H1 (cell line): Measurements from ENCODE around the gene C6orf52. TPM values are rescaled to one million over a fixed set of nuclear protein-coding genes. Genes with fewer than 3 reads are reported as not detected.
A peak's percentile ranks its signal among the peaks of the same experiment; 100 is the strongest.

ENCODE experiments used
- CTCF ChIA-PET: fragments of 300-600 bp; sonication (Branson Sonifier 250); formaldehyde crosslinking; loops from one replicate; lab custom pipeline; 2021; ENCODE audit not compliant: partially characterized antibody; lab: Charles Lee
- POLR2A ChIA-PET: fragments of 300-600 bp; sonication (Branson Sonifier 250); formaldehyde crosslinking; loops from one replicate; lab custom pipeline; 2021; ENCODE audit warnings: inconsistent platforms; ENCODE audit not compliant: partially characterized antibody; lab: Charles Lee
- DNase-seq, 2 experiments: peaks; one replicate each; pipeline versions ENCODE4 v3.0.0 to v3.0.0-alpha.2; 2010 to 2022; ENCODE audit warnings: low spot score in 2 of 2, low read depth in 1 of 2, mixed read lengths in 1 of 2
- FAIRE-seq: peaks from 2 replicates; lab custom pipeline; 2011; peaks lifted over from hg19 to GRCh38; lab: Jason Lieb, UNC
- H2AFZ ChIP-seq: 2 replicates; pipeline ENCODE4 v1.8.1; 2012; ENCODE audit warnings: low read length, inconsistent platforms
- H2AK5ac ChIP-seq: 2 replicates; pipeline ENCODE4 v1.6.1; 2013; ENCODE audit warnings: low read depth, low read length
- H2BK120ac ChIP-seq: replicated peaks from 2 replicates; pipeline ENCODE3; 2013; ENCODE audit warnings: low read depth, low read length, inconsistent platforms
- H2BK12ac ChIP-seq: 2 replicates; pipeline ENCODE4 v1.6.1; 2013; ENCODE audit warnings: low read depth, low read length
- H2BK15ac ChIP-seq: 2 replicates; pipeline ENCODE4 v1.6.1; 2013; ENCODE audit warnings: low read length
- H2BK20ac ChIP-seq: 2 replicates; pipeline ENCODE4 v1.6.1; 2013; ENCODE audit warnings: low read length
- H2BK5ac ChIP-seq: 2 replicates; pipeline ENCODE4 v1.6.1; 2013; ENCODE audit warnings: low read depth, low read length
- H3K14ac ChIP-seq: 2 replicates; pipeline ENCODE4 v1.6.1; 2013; ENCODE audit warnings: inconsistent platforms; ENCODE audit not compliant: insufficient read length
- H3K18ac ChIP-seq: 2 replicates; pipeline ENCODE4 v1.6.1; 2013; ENCODE audit warnings: low read length; ENCODE audit errors: extremely low read depth
- H3K23ac ChIP-seq: 2 replicates; pipeline ENCODE4 v1.6.1; 2013; ENCODE audit warnings: inconsistent platforms; ENCODE audit not compliant: insufficient read length
- H3K23me2 ChIP-seq: 2 replicates; pipeline ENCODE4 v1.6.1; 2013; ENCODE audit warnings: low read depth, low read length
- H3K27ac ChIP-seq: 2 replicates; pipeline ENCODE4 v1.6.1; 2011; ENCODE audit warnings: low read depth, low read length, inconsistent platforms
- H3K27me3 ChIP-seq, 4 experiments: replicated peaks in 1 of 4; 1 replicate in 1 of 4; 2 replicates in 3 of 4; pipeline versions ENCODE4 v1.6.1 to v1.8.1; 2011 to 2013; ENCODE audit warnings: low read length in 3 of 4, mild to moderate bottlenecking in 3 of 4, inconsistent platforms in 2 of 4, mixed read lengths in 2 of 4, moderate library complexity in 1 of 4; ENCODE audit not compliant: control insufficient read depth in 3 of 4, insufficient read depth in 3 of 4; ENCODE audit errors: extremely low read depth in 1 of 4
- H3K36me3 ChIP-seq, 4 experiments: 2 replicates each; pipeline versions ENCODE4 v1.6.1 to v1.8.1; 2011 to 2013; ENCODE audit warnings: mild to moderate bottlenecking in 4 of 4, low read length in 3 of 4, moderate library complexity in 2 of 4, control low read depth in 1 of 4, inconsistent platforms in 1 of 4; ENCODE audit not compliant: insufficient read depth in 4 of 4, control insufficient read depth in 2 of 4
- H3K4ac ChIP-seq: replicated peaks from 2 replicates; pipeline ENCODE3; 2013; ENCODE audit warnings: low read length, low read depth, mixed read lengths, inconsistent platforms; ENCODE audit not compliant: insufficient read length
- H3K4me1 ChIP-seq, 4 experiments: replicated peaks in 1 of 4; 1 replicate in 1 of 4; 2 replicates in 3 of 4; pipeline versions ENCODE4 v1.6.1 to v1.8.1; 2011 to 2013; ENCODE audit warnings: low read length in 3 of 4, inconsistent platforms in 2 of 4, mixed read lengths in 1 of 4; ENCODE audit not compliant: insufficient read depth in 4 of 4, control insufficient read depth in 3 of 4
- H3K4me2 ChIP-seq, 2 experiments: 2 replicates each; pipeline versions ENCODE4 v1.6.1 to v1.8.1; 2011 to 2013; ENCODE audit warnings: low read depth in 2 of 2, low read length in 2 of 2, control low read depth in 1 of 2, inconsistent platforms in 1 of 2, mild to moderate bottlenecking in 1 of 2; ENCODE audit not compliant: insufficient read depth in 1 of 2
- H3K4me3 ChIP-seq, 4 experiments: fragments of 200-600, 300-600 bp in 1 of 4; sonication (generic), shearing (Covaris generic), sonication (Bioruptor Twin) in 1 of 4; 2 replicates each; pipeline versions ENCODE4 v1.5.1 to v1.8.1; 2011 to 2016; ENCODE audit warnings: low read length in 4 of 4, low read depth in 3 of 4, control low read depth in 2 of 4, inconsistent platforms in 2 of 4, mild to moderate bottlenecking in 2 of 4, mixed read lengths in 1 of 4, moderate library complexity in 1 of 4; ENCODE audit not compliant: insufficient read depth in 2 of 4; ENCODE audit errors: extremely low read depth in 1 of 4
- H3K56ac ChIP-seq: replicated peaks from 2 replicates; pipeline ENCODE3; 2013; ENCODE audit warnings: low read depth, mild to moderate bottlenecking, mixed read lengths, low read length, inconsistent platforms; ENCODE audit not compliant: insufficient read length
- H3K79me1 ChIP-seq: 2 replicates; pipeline ENCODE4 v1.6.1; 2013; ENCODE audit warnings: low read depth, low read length, control low read depth
- H3K79me2 ChIP-seq, 2 experiments: 2 replicates each; pipeline versions ENCODE4 v1.6.1 to v1.8.1; 2012 to 2013; ENCODE audit warnings: low read length in 2 of 2, mild to moderate bottlenecking in 2 of 2, inconsistent platforms in 1 of 2; ENCODE audit not compliant: insufficient read depth in 2 of 2, control insufficient read depth in 1 of 2
- H3K9ac ChIP-seq, 4 experiments: replicated peaks in 1 of 4; 1 replicate in 1 of 4; 2 replicates in 3 of 4; pipeline versions ENCODE4 v1.6.1 to v1.8.1; 2011 to 2013; ENCODE audit warnings: low read depth in 3 of 4, low read length in 3 of 4, control low read depth in 2 of 4, mild to moderate bottlenecking in 2 of 4, moderate library complexity in 2 of 4, inconsistent platforms in 1 of 4; ENCODE audit errors: extremely low read depth in 1 of 4
- H3K9me3 ChIP-seq, 2 experiments: 2 replicates each; pipeline versions ENCODE4 v1.6.1 to v1.8.1; 2012 to 2013; ENCODE audit warnings: mild to moderate bottlenecking in 2 of 2, moderate library complexity in 2 of 2, control low read depth in 1 of 2, inconsistent platforms in 1 of 2, low read depth in 1 of 2, low read length in 1 of 2, mixed read lengths in 1 of 2; ENCODE audit not compliant: insufficient read depth in 2 of 2
- H4K20me1 ChIP-seq, 2 experiments: replicated peaks in 1 of 2; 2 replicates each; pipeline versions ENCODE3 to v1.8.1; 2011 to 2013; ENCODE audit warnings: inconsistent platforms in 2 of 2, low read length in 2 of 2, mild to moderate bottlenecking in 1 of 2; ENCODE audit not compliant: insufficient read depth in 2 of 2, control insufficient read depth in 1 of 2
- H4K5ac ChIP-seq: 2 replicates; pipeline ENCODE4 v1.6.1; 2013; ENCODE audit warnings: low read length, low read depth, mixed read lengths, inconsistent platforms; ENCODE audit not compliant: insufficient read length
- H4K8ac ChIP-seq: 2 replicates; pipeline ENCODE4 v1.8.0; 2013; ENCODE audit warnings: mild to moderate bottlenecking, moderate library complexity, low read length, inconsistent platforms; ENCODE audit not compliant: insufficient read depth; ENCODE audit errors: extremely low read depth
- H4K91ac ChIP-seq: replicated peaks from 2 replicates; pipeline ENCODE3; 2013; ENCODE audit warnings: low read length, mixed read lengths, inconsistent platforms; ENCODE audit not compliant: insufficient read length
- CHD2 ChIP-seq: IDR thresholded peaks from 2 replicates; pipeline ENCODE4 v1.6.1; 2012; ENCODE audit warnings: low read length, improper control_type of control experiment
- CTBP2 ChIP-seq: IDR thresholded peaks from 2 replicates; pipeline ENCODE4 v1.7.0; 2011; ENCODE audit warnings: borderline replicate concordance, mild to moderate bottlenecking, moderate library complexity, mixed read lengths, low read length; ENCODE audit not compliant: insufficient read depth, insufficient read length
- KDM5A ChIP-seq: fragments of 200-600 bp; IDR thresholded peaks from 2 replicates; pipeline ENCODE4 v1.7.1; 2012; ENCODE audit warnings: mild to moderate bottlenecking, low read length, inconsistent platforms, mixed read lengths
- NRF1 ChIP-seq: IDR thresholded peaks from 2 replicates; pipeline ENCODE4 v1.6.1; 2011; ENCODE audit warnings: mild to moderate bottlenecking, low read depth, low read length, improper control_type of control experiment
- SP2 ChIP-seq: IDR thresholded peaks from 2 replicates; pipeline ENCODE4 v1.6.1; 2012; ENCODE audit warnings: mild to moderate bottlenecking, low read length, inconsistent platforms
- TAF1 ChIP-seq: IDR thresholded peaks from 2 replicates; pipeline ENCODE4 v1.6.1; 2011; ENCODE audit warnings: mild to moderate bottlenecking, low read depth, low read length
- TBP ChIP-seq: IDR thresholded peaks from 2 replicates; pipeline ENCODE4 v1.6.1; 2011; ENCODE audit warnings: low read depth, low read length, improper control_type of control experiment
- USF2 ChIP-seq: IDR thresholded peaks from 2 replicates; pipeline ENCODE4 v1.6.1; 2011; ENCODE audit warnings: low read length, improper control_type of control experiment
- WGBS, 2 experiments: shearing (Covaris generic) in 1 of 2; methylation state at CpG; one replicate each; pipeline versions ENCODE4 v1.1.6 to v1.1.7; 2013 to 2015; ENCODE audit warnings: low lambda C conversion rate in 2 of 2, mixed read lengths in 2 of 2, inconsistent platforms in 1 of 2, low coverage in 1 of 2, missing lambda C conversion rate in 1 of 2; ENCODE audit not compliant: insufficient replicate concordance in 2 of 2, insufficient coverage in 1 of 2, insufficient read length in 1 of 2; ENCODE audit errors: extremely low coverage in 1 of 2, missing lambda C conversion rate in 1 of 2; 5-methylcytosine and 5-hydroxymethylcytosine counted together
- polyA plus RNA-seq, 7 experiments: library from polyadenylated mRNA; depleted of rRNA in 3 of 7; stranded (reverse) in 5 of 7; unstranded in 2 of 7; fragments of >200 nt in 5 of 7; fragments of 200-250 nt in 2 of 7; gene quantifications; 1 replicate in 5 of 7; 2 replicates in 1 of 7; 4 replicates in 1 of 7; pipeline versions ENCODE4 v1.2.1 to v1.2.3, GENCODE V29; 2011 to 2013; ENCODE audit warnings: missing spikeins in 2 of 7, mixed read lengths in 2 of 7
- total RNA-seq: library from RNA; stranded (reverse); fragmentation: NEBNext Ultra II Directional; extraction: Animal tissue kit (Norgen Biotek cat#: 25700); gene quantifications from 2 replicates; pipeline ENCODE4 v1.2.1, GENCODE V29; 2021
- TF ChIP-seq, protein P1 (sequence below): IDR thresholded peaks from 2 replicates; pipeline ENCODE4 v1.6.1; 2012; ENCODE audit warnings: inconsistent platforms

Gene C6orf52
- total and polyA plus RNA-seq, 2 of the 8 experiments (the other 6 are each of a cell fraction or from before 2014, with no cell fraction given), result 1.5 to 3.1 TPM

DNA sequence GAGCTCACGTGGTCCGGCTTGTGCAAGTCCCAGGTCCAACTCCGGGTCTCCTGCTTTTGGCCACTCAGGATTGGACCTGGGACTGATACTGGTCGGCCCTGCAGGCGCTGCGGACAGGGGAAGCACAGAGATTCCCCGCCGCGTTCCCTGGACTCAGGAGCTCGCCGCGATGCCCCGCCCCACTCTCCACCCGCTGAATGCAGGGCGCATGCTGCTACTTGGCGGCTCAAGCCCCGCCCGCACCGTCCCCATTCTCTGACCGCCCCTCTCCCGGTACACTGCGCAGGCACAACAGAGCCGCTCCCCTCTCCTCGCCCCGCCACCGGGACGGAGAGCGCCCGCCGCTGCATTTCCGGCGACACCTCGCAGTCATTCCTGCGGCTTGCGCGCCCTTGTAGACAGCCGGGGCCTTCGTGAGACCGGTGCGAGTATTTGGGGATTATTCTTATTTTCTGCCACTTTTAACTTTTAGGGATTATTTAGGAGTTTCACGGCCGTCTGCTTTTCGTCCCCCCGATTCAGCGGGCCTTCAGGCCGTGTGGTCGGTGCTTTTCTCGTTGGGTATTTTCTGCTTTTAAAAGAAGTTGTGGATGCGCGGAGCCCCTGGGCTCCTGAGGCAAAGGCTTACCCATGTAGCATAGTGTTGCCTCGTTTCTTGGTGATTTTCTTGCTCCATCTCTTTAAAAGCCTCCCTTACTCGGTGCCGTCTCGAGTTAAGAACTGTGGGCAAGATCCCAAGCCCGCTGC lies 28.6 kb upstream of the C6orf52 start, which contains the start of gene TMEM14C:
TSS of gene TMEM14C (plus strand) at position 251 of the 747 bp plus-strand sequence. CDS start 1,544 bp downstream, outside the sequence.
- H4K5ac ChIP-seq, result peak within 1 kb of the TSS; percentile 34
- peaks cover 4% of the 10 kb centered on the region; the same call in 1 of the 2 replicates for H3K23me2 ChIP-seq
- H3K4me2 ChIP-seq, result peak within 1 kb of the TSS; percentile 79 to 95
- POLR2A ChIA-PET, result interaction anchor here (0.8 to 6.9 kb wide), 15 partner anchors 9 to 73 kb away, joined by 3 to 39 read pairs (median 5); partner anchors contain the start of genes C6orf52, PAK1IP1 and TMEM14B
- H3K27me3 ChIP-seq, result no peaks in the 10 kb centered on the region
- CTCF ChIA-PET, result interaction anchor here (0.6 to 2.2 kb wide), 10 partner anchors 10 to 1710 kb away, joined by 3 to 9 read pairs (median 3); partner anchors contain the start of gene TMEM14B
- peak within 1 kb of the TSS; percentile 80 to 91 (median 88) for H3K4me3 ChIP-seq
- H4K20me1 ChIP-seq, result no peaks in the 10 kb centered on the region
- peak within 1 kb of the TSS; percentile 97 for H3K18ac ChIP-seq
- H3K9me3 ChIP-seq, result peaks cover 0 to 9% of the 10 kb centered on the region in 2 experiments; a peak in 3 of 4 replicates
- H2BK20ac ChIP-seq, result no peak within 1 kb of the TSS
- H3K4ac ChIP-seq, result peak within 1 kb of the TSS; percentile 85
- DNase-seq, result peak; percentile 95 to 98
- peaks cover 3 to 20% (median 9%) of the 10 kb centered on the region in 4 experiments; a peak in 5 of 8 replicates for H3K36me3 ChIP-seq
- H2BK5ac ChIP-seq, result peak within 1 kb of the TSS; percentile 77; the same call in 1 of the 2 replicates
- H4K91ac ChIP-seq, result no peak within 1 kb of the TSS
- peaks cover 8 to 18% of the 10 kb centered on the region in 2 experiments; a peak in 3 of 4 replicates for H3K79me2 ChIP-seq
- H3K56ac ChIP-seq, result peak within 1 kb of the TSS; percentile 24
- H3K14ac ChIP-seq, result no peak within 1 kb of the TSS
- no peak within 1 kb of the TSS for H3K23ac ChIP-seq
- peak within 1 kb of the TSS; percentile 65 for H3K27ac ChIP-seq
- no peak within 1 kb of the TSS for H2BK120ac ChIP-seq
- peak within 1 kb of the TSS; percentile 99; the same call in 1 of the 2 replicates for H2BK15ac ChIP-seq
- H4K8ac ChIP-seq, result peak within 1 kb of the TSS; percentile 53; the same call in 1 of the 2 replicates
- peak within 1 kb of the TSS; percentile 78 to 92 (median 82) for H3K9ac ChIP-seq
- H2AFZ ChIP-seq, result peak within 1 kb of the TSS; percentile 48
- FAIRE-seq, result no peak
- peaks cover 8% of the 10 kb centered on the region; the same call in 1 of the 2 replicates for H3K79me1 ChIP-seq
- H3K4me1 ChIP-seq, result peaks cover 0 to 12% (median 4%) of the 10 kb centered on the region in 4 experiments; a peak in 3 of 7 replicates
- 1% methylated on average over 55 of the region's 55 CpGs; no CpG with 5 or more reads in 1 of the 2 experiments for WGBS, 2 experiments
- H2AK5ac ChIP-seq, result no peak within 1 kb of the TSS
- H2BK12ac ChIP-seq, result 0 out of 2 replicates have a peak within 1 kb of the TSS, but pooled peaks have one; percentile 31
- peak; percentile 76 for TF ChIP-seq CTBP2
- no peak for TF ChIP-seq KDM5A
- TF ChIP-seq, protein P1, sequence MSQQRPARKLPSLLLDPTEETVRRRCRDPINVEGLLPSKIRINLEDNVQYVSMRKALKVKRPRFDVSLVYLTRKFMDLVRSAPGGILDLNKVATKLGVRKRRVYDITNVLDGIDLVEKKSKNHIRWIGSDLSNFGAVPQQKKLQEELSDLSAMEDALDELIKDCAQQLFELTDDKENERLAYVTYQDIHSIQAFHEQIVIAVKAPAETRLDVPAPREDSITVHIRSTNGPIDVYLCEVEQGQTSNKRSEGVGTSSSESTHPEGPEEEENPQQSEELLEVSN, result no peak; the same call in 1 of the 2 replicates
- TF ChIP-seq CHD2, result no peak
- TF ChIP-seq NRF1, result peak; percentile 38; the same call in 1 of the 2 replicates
- peak; percentile 88 for TF ChIP-seq TAF1
- TF ChIP-seq USF2, result peak; percentile 76
- TF ChIP-seq SP2, result no peak
- peak; percentile 75 for TF ChIP-seq TBP
